Central memory CD8-positive, alpha-beta T cell (primary cell): ENCODE measurements around the gene NEURL3.
"Not testable (repeated sequence)": the region's sequence is repeated elsewhere in the genome, so short reads cannot be mapped to it uniquely, and the experiment has no call there.

Source experiments
- ATAC-seq: fragments of 150-1000 bp; cut with Tn5 transposase; replicated peaks from 2 replicates; pipeline ENCODE4 v1.10.0; 2022; ENCODE audit warnings: mild to moderate bottlenecking, moderate FRiP score, moderate number of reproducible peaks; ENCODE audit not compliant: poor library complexity, severe bottlenecking; ENCODE audit errors: extremely low read depth
- DNase-seq, 2 donors: peaks; one replicate each; pipeline ENCODE4 v3.0.0; 2021; ENCODE audit warnings: low spot score in 2 of 2
- H3K27ac Mint-ChIP-seq: one replicate; pipeline ENCODE4 v1.8.0; 2022; ENCODE audit warnings: low read depth, mild to moderate bottlenecking, moderate library complexity, mixed read lengths
- H3K27me3 Mint-ChIP-seq: one replicate; pipeline ENCODE4 v1.8.0; 2022; ENCODE audit warnings: mixed read lengths
- H3K36me3 Mint-ChIP-seq: one replicate; pipeline ENCODE4 v1.8.0; 2022; ENCODE audit warnings: mild to moderate bottlenecking, moderate library complexity, mixed read lengths; ENCODE audit not compliant: insufficient read depth
- H3K4me1 Mint-ChIP-seq: one replicate; pipeline ENCODE4 v1.8.0; 2022; ENCODE audit warnings: mixed read lengths
- H3K4me3 Mint-ChIP-seq: one replicate; pipeline ENCODE4 v1.8.0; 2022; ENCODE audit warnings: mild to moderate bottlenecking, moderate library complexity, mixed read lengths
- H3K9me3 Mint-ChIP-seq: one replicate; pipeline ENCODE4 v1.8.0; 2022; ENCODE audit warnings: mixed read lengths

Gene NEURL3

GRCh38 chr2:96464061-96464460, 41.1 kb downstream of the NEURL3 start:
- Mint-ChIP-seq H3K4me1 (no peaks in the 10 kb centered on the region), H3K27ac (no peak overlapping the region), H3K36me3 (no peaks in the 10 kb centered on the region), H3K9me3 (no peaks in the 10 kb centered on the region), H3K27me3 (no peaks in the 10 kb centered on the region), H3K4me3 (no peak overlapping the region)
- no peak for ATAC-seq
- no peak for DNase-seq

- no peak overlapping the region for H3K27ac Mint-ChIP-seq
These were observed 42.0 kb downstream of the NEURL3 start for GRCh38 chr2:96463119-96463518.

GRCh38 chr2:96461616-96462015, 43.5 kb downstream of the NEURL3 start:
- not testable (repeated sequence) for H3K27ac Mint-ChIP-seq, H3K4me1 Mint-ChIP-seq, H3K9me3 Mint-ChIP-seq, DNase-seq, H3K27me3 Mint-ChIP-seq, H3K36me3 Mint-ChIP-seq, H3K4me3 Mint-ChIP-seq, ATAC-seq

More at GRCh38 chr2:96463119-96463518, 42.0 kb downstream of the NEURL3 start:
- Mint-ChIP-seq H3K27me3 (no peaks in the 10 kb centered on the region), H3K4me1 (no peaks in the 10 kb centered on the region), H3K36me3 (no peaks in the 10 kb centered on the region), H3K9me3 (no peaks in the 10 kb centered on the region), H3K4me3 (no peak overlapping the region)
- DNase-seq, result no peak
- no peak for ATAC-seq

- H3K9me3 Mint-ChIP-seq, result no peaks in the 10 kb centered on the region
- H3K36me3 Mint-ChIP-seq, result peaks cover 3% of the 10 kb centered on the region
- no peak for ATAC-seq
- H3K4me3 Mint-ChIP-seq, result no peak overlapping the region
- H3K27ac Mint-ChIP-seq, result no peak overlapping the region
- H3K4me1 Mint-ChIP-seq, result no peaks in the 10 kb centered on the region
- no peaks in the 10 kb centered on the region for H3K27me3 Mint-ChIP-seq
- no peak for DNase-seq
These were observed 53.1 kb downstream of the NEURL3 start for GRCh38 chr2:96452053-96452452.

- Mint-ChIP-seq H3K36me3 (peaks cover 3% of the 10 kb centered on the region), H3K27ac (no peak overlapping the region), H3K4me1 (no peaks in the 10 kb centered on the region), H3K9me3 (no peaks in the 10 kb centered on the region), H3K4me3 (no peak overlapping the region), H3K27me3 (no peaks in the 10 kb centered on the region)
- DNase-seq, result no peak
- ATAC-seq, result no peak
These were observed 55.5 kb downstream of the NEURL3 start for GRCh38 chr2:96449637-96450036.

- H3K27me3 Mint-ChIP-seq, result no peaks in the 10 kb centered on the region
- H3K27ac Mint-ChIP-seq, result no peak overlapping the region
- H3K9me3 Mint-ChIP-seq, result no peaks in the 10 kb centered on the region
- ATAC-seq (no peak), DNase-seq (no peak)
- H3K36me3 Mint-ChIP-seq, result peaks cover 3% of the 10 kb centered on the region
- H3K4me3 Mint-ChIP-seq, result no peak overlapping the region
- H3K4me1 Mint-ChIP-seq, result no peaks in the 10 kb centered on the region
These were observed 56.0 kb downstream of the NEURL3 start for GRCh38 chr2:96449174-96449573.

GRCh38 chr2:96447726-96448125, 57.4 kb downstream of the NEURL3 start:
- H3K36me3 Mint-ChIP-seq, result peaks cover 3% of the 10 kb centered on the region
- ATAC-seq (no peak), DNase-seq (no peak)
- no peaks in the 10 kb centered on the region for H3K27me3 Mint-ChIP-seq
- H3K27ac Mint-ChIP-seq, result no peak overlapping the region
- no peaks in the 10 kb centered on the region for H3K4me1 Mint-ChIP-seq
- H3K4me3 Mint-ChIP-seq, result no peak overlapping the region
- H3K9me3 Mint-ChIP-seq, result no peaks in the 10 kb centered on the region
